ENCODE measurements around the gene PTPRM.

GRCh38 chr18:7876354-7877104 is 309.4 kb downstream of the PTPRM start:
- TF ChIP-seq CTCF (IDR thresholded peaks at IDR 0.05) (no peak), POLR2A (IDR thresholded peaks at IDR 0.05) (no peak), EP300 (IDR thresholded peaks at IDR 0.05) (no peak)

Data from ovary (tissue), 3 donors.